HG03039 (cell line): Measurements from ENCODE around the gene PPP1CA.

Experiments used
- ATAC-seq: cut with Tn5 transposase; IDR thresholded peaks from one replicate; pipeline ENCODE4 v1.9.1; 2021; ENCODE audit warnings: mild to moderate bottlenecking, moderate library complexity; ENCODE audit not compliant: unreplicated experiment

The PPP1CA gene

GRCh38 chr11:67418476-67419281 is 17.0 kb upstream of the PPP1CA start:
- no peak for ATAC-seq

DNA sequence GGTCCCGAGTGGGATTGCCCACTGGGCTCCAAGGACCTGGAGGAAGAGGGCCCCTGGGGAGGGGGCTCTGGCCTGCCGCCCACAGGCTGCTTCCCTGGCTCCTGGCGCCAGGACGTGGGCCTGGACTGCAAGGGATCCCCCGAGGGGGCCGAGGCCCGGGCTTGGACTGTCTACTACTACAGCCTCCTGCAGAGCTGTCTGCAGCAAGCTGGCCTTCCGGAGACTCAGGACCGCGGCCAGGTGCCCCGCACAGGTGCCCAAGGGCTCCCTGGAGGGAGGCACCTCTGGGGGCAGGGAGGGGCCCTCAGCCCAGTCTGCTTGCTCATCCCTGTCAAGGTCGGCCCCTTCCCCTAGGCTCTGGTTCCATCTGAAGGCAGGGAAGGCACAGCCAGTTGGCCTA is 15.8 kb upstream of the PPP1CA start:
- ATAC-seq = no peak

DNA sequence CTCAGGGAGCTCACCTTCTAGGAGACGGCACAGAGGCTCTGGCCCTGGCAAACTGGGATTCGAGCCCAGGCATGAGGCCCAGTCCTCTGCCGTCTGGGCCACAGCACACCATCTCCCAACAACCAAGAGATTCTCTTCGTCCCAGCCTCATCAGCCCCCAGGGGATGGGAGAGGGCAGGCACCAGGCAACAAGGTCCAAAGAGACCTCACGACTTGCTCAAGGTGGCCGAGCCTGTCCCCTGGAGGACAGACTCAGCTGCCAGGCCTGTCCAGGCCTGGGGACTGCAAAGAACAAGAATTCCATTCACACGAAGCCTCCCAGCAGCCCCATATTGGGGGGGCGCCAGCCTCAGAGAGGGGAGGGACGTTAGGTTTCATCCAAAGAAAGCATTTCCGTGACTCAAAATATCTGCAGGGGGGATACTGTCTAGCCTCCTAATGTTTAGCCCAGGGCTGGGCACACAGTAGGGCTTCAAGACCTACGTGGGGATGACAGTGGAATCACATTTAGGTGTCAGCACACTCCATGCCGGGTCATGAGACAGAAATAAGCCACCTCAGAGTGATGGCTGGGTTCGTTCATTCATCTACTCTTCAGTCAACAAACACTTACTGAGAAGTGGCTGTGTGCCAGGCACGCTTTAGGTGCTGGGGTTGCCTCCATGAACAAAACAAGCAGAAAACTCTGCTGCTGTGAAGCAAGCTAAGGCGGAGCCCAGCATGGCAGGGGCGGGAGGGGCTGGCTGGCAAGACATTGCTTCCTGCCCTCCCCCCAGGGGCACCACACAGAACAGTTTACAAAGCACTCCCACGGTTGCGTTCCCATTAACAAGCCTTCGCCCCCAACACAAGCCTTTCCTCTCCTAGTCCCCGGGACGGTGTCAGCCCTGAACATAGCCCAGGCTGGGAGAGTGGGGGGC is 15.0 kb upstream of the PPP1CA start:
- ATAC-seq = no peak

GRCh38 chr11:67415501-67416304 is 14.0 kb upstream of the PPP1CA start, which contains the start of gene CARNS1:
Gene CARNS1, plus strand, starts transcription at chr11:67415678. Its CDS starts 522 bp downstream, at chr11:67416200.
- ATAC-seq = no peak

DNA sequence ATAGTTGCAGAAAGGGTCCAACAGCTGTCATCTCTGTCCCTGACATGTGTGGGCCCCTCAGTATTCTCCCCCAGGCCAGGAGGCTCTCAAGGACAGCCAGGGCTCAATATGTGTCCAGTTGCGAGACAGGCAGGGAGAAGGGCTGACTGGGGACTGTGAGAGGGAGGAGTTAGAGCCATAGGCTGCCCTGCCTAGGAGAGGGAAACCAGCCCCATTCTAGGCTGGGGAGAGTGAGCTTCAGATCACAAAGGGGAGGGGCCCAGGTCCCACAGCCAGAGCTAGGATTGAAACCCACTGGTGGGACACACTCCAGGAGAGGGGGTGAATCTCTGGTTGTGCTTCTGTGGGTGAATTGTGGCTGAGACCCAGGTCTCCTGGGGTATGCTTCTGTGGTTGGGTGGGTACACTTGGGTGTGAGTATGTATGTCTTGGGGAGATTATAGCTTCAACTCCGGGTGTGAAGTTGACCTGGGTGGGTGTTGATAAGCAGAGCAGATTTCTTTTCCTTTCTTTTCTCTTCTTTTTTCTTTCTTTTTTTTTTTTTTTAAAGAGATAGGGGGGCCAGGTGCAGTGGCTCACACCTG is 11.7 kb upstream of the PPP1CA start:
- no peak for ATAC-seq

DNA sequence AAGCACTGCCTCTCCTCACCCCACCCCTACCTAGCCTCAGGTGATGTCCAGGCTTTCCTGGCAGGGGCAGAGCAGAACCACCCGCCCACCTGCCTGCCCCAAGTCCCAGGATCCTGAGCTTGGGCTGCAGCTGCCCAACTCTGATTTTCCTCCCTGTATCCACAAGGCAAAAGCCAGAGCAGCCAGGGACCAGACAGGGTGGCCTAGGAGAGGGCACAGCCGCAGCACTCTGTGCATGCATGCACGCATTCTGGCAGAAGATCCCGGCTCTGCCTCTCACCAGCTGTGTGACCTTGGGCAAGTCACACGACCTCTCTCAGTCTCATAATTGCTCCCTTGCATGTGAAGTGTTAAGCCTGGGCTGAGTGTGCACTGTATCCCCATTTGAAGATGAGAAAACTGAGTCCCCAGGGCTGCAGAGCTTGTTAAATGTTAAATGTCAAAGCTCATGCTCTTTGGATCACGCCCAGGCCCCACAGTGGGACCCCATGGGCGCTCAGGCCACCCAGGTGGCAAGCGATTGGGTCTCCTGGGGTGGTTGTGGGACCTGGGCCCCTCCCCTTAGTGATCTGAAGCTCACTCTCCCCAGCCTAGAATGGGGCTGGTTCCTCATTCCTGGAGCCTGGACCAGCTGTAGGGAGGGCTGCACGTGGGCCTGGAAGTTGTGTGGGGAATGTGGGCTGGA is 11.0 kb upstream of the PPP1CA start:
- no peak for ATAC-seq

DNA sequence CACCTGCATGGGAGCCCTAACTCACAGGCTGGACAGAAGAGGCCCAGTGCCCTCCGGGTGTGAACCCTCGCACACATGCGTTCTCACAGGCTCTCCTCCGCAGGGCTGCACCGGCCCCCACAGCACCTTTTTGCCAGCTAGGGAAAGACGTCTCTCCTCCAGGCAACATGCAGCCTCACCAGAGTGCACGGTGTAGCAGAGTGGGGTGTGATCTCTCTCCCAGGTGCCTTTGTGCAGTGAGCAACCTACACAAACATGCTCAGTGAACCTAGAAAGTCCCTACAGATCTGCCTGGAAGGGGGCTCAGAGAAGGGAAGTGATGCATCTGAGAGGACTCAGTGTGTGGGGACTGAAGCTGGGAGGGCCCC is 10.1 kb upstream of the PPP1CA start:
- no peak for ATAC-seq

GRCh38 chr11:67410984-67411784 is 9.5 kb upstream of the PPP1CA start:
- no peak for ATAC-seq

DNA sequence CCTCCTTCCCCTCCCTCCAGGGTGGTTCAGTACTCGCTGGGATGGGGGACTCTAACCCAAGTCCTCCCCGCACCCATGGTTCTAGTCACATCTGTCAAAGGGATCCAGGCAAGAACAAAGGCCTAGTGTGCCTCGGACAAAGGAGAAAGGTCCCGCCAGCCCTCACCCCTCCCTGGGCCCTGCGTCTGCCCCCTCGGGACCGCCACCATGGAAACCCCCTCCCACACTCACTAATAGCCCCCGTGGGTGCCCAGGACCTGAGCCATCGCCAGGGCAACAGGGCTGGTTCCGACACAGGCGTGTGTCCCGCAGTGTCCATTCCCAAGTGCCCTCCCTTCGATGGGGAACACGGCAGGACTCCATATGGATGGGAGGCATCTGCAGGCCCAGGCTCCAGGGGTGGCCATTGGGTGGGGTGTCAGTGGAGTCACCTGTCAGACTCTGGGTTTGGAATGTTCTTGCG is 8.7 kb upstream of the PPP1CA start:
- ATAC-seq = no peak

DNA sequence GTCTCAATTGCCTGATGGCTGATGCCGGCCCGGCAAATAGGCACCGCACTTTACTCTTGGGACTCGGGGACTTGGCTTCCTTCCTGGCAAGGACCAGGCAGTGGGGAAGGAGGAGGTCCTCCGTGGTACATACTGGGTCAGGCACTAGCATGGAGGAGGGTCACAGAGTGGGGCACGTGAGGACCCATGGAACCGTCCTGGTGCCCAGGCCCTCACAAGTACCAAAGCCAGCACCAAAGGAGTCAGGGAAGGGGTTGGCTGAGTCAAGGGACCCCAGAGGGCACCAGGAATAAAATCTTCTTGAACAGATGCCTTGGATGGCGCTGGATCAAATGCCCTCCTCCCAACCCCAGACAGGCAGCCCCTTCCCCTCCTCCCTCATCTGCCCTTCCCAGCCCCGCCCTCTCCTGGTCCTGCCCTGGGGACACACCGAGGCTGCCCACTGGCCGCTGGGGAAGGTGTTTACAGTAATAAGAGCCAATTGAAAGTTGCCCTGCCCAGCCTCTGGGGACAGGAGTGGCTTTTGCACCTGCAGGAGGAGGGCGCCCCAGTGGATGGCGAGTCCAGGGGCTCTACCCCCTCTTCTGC is 8.2 kb upstream of the PPP1CA start:
- no peak for ATAC-seq

- no peak for ATAC-seq
These were observed 7.6 kb upstream of the PPP1CA start for GRCh38 chr11:67409261-67409666.

GRCh38 chr11:67408437-67409200 is 7.0 kb upstream of the PPP1CA start:
- ATAC-seq = no peak

DNA sequence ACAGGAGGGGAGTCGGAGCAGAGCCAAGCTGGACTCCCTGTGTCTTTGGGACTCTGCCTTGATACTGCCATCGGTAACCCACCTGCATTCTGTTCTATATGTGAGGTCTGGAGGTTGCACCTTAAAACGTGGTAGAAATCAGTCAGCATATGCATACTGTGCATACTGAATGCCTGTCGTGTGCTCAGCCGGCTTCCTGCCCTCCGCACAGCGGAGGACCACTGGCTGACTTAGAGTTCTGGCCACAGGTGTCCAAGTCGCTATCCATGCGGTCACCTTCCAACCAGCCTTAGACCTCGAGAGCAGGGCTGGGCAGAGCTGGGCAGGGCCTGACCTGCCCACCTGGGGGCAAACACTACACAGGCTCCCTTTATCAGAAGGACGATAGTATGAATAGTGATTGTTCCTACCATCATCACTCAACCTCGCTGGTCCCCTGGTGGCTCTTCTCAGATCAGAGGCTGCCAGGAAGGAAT is 6.1 kb upstream of the PPP1CA start:
- ATAC-seq = no peak

DNA sequence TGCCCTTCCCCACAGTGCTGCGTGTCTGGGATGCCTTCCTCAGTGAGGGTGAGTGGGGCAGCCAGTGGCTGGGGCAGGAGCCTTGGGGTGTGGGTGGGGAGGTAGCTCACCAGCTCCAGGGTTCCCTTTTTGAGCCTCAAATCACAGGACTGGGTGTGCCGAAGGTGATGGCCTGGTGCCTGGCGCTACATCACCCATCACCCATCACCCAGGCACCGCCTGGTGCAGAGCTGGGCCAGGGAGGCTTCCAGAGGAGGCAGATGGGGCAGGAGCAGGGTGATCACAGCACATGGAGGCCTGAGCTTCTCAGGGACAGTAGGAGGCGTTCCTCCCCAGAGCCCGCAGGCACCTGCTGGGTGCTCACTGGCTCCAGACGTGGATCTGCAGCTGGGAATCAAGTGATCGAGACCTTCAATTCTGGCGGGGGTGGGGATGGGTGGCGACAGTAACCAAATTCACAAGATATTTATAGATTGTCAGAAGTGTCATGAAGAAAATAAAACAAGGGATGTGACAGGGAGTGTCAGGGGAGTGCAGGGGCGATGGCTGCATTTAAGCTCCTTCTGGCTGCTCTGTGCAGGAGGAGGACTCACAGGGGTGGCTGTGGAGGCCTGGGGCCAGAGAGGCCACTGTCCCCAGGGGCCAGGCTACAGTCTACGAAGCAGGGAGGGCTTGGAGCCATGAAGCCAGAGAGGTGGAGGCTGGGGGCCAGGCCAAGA is 5.5 kb upstream of the PPP1CA start:
- ATAC-seq = no peak

DNA sequence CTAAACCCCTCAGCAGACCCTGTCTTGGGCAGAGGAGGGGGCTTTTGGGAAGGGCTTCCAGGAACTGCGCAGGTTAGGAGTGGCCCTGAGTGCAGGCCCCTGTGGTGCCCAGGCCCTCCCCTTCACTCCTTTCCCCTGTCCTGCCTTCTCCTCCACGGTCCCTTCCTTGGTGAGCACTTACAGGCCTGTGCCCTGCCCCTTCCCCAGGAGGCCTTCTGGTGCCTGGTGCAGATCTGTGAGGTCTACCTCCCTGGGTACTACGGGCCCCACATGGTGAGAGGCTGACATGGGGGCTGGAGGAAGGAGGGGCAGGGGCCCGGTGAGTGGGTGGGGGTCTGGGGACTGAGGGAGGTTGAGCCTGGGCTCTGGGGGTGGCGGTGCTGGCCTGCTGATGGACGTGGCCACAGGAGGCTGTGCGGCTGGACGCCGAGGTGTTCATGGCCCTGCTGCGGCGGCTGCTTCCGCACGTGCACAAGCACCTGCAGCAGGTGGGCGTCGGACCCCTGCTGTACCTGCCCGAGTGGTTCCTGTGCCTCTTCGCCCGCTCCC is 4.8 kb upstream of the PPP1CA start:
- ATAC-seq = no peak

GRCh38 chr11:67405688-67406339 is 4.2 kb upstream of the PPP1CA start:
- no peak for ATAC-seq

DNA sequence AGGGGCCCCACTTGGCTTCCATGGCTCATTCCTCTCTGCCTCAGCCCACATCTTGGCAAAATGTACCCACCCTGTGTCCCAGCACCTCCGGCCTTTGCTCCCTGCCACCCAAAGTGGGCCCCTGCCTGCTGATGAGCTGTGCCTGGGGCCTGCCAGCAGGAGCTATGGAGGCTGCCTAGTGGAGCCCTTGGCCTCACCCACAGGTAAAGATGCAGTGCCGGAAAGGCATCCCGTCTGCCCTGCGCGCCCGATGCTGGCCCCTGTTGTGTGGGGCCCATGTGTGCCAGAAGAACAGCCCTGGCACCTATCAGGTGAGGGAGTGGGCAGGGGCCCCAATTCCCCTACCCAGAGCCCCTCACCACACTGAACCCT is 3.5 kb upstream of the PPP1CA start:
- no peak for ATAC-seq
